CD4-positive, alpha-beta T cell treated with Interleukin-17A for 4 hours (primary cell): ENCODE results near the gene VPS41.
A peak's percentile ranks its signal among the peaks of the same experiment; 100 is the strongest.
"Not testable (repeated sequence)": the region's sequence is repeated elsewhere in the genome, so short reads cannot be mapped to it uniquely, and the experiment has no call there.

Source experiments
- DNase-seq: peaks from one replicate; pipeline ENCODE4 v3.0.0-alpha.2; 2020; ENCODE audit warnings: mixed read lengths

Gene VPS41

DNA sequence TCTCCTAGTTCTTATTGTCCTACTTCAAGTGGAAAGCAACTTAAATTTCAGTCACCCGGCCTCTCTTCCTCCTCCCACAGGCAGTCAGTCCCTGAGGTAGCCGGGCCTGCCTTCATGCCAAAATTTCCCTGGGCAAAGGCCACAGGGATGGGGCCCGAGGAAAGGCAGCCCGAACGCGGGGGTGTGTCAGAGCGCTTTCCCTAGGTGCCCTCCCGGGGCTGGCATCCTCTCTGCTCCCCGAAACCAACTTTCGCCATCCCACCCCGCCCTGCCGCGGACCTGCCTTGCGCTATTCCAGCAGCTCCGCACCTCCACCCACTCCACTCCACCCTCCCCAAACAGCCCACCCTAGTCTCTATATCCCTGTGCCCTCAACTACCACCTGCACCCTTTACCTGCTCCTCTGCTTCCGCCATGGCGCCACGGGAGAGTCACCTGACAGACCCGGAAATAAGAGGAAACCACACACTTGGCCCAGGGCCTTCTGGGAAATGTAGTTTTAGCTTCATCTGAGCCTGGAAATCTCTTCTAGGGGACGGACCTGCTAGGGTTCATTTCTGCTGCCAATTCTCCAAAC, at the start of gene VPS41:
Gene VPS41 (minus strand): TSS at position 433 of the 577 bp plus-strand sequence. CDS start 17 bp downstream, at position 416.
- peak; percentile 79 for DNase-seq

DNA sequence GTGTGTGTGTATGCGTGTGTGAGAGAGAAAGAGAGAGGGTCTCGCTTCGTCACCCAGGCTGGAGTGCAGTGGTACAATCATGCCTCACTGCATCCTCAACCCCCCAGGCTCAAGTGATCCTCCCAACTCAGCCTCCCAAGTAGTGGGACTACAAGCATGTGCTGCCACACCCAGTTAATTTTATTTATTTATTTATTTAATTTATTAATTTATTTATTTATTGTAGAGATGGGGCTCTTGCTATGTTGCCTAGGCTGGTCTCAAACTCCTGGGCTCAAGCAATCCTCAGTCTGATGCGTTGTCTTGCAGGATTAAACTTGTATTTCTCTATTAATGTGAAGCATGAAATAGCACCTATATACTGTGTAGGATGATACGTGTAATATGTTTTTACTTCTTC, 46.9 kb upstream of the VPS41 start:
- DNase-seq = no peak

DNA sequence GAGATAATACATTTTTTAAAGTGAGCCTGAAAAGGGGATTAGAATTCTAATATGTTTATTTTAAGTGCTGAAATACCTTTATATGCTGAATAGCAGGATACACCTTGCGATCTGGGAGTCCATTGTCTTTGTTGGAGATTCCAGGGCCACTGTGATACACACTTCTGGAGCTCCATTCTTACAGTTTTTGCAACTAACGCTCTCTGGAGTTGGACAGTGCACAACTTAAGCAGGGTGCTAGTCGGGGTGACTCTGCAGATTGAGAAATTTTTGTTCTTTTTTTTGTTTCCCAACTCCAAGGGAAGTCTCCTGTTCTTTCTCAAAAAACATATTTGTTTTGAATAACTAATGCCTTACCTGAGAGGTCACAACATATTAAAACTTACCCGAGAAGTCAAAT, 45.0 kb upstream of the VPS41 start:
- no peak for DNase-seq

GRCh38 chr7:38953227-38953626, 44.2 kb upstream of the VPS41 start:
- no peak for DNase-seq

DNA sequence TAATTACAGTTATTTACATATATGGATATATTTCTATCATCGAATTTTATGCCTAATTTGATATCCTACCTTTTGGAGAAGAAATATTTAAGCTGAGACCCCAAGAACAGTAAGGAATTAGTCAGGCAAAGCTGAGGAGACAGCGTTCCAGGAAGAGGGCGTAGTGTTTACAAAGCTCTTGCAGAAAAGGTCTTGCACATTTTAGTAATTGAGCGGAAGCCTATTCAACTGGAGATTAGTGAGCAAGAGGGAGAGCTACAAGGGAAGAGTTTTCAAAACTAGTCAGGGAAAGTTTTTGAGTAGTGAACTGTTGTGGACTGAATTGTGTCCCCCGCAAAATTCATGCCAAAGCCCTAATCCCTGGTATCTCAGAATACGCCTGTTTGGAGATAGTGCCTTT, 42.2 kb upstream of the VPS41 start:
- no peak for DNase-seq

DNA sequence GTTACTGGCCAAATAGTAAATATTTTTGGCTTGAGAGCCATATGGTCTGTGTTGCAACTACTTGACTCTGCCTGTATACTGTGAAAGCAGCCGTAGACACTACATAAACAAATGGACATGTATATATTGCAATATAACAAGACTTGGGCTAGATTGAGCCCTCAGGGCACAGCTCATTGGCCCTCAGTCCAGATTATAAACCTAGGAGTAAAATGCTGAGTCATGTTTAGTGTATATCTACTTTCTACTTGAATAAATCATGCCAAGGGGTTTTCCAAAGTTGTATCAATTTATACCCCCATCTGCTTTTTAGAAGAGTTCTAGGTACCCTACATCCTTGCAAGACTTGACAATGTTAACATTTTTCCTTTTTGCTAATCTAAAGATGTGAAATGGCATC, 41.3 kb upstream of the VPS41 start:
- no peak for DNase-seq

DNA sequence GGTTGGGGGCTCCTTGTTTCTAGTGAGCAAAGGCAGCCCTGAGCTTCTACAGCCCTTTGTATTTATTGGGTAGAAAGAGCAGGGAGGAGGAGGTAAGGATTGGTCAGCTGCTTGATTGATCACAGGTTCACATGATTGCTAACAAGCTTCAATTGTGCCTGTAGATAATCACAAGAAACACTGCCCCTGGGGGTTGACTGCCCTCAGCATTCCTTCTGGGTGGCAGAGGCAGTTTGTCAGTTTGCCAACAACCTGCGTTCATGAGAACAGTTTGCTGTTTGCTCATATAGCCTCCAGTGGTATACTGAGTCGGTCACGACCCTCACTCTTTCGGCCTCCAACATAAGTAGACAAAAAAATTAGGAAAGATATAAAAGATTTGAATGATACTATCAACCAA, 38.5 kb upstream of the VPS41 start:
- DNase-seq = not testable (repeated sequence)

DNA sequence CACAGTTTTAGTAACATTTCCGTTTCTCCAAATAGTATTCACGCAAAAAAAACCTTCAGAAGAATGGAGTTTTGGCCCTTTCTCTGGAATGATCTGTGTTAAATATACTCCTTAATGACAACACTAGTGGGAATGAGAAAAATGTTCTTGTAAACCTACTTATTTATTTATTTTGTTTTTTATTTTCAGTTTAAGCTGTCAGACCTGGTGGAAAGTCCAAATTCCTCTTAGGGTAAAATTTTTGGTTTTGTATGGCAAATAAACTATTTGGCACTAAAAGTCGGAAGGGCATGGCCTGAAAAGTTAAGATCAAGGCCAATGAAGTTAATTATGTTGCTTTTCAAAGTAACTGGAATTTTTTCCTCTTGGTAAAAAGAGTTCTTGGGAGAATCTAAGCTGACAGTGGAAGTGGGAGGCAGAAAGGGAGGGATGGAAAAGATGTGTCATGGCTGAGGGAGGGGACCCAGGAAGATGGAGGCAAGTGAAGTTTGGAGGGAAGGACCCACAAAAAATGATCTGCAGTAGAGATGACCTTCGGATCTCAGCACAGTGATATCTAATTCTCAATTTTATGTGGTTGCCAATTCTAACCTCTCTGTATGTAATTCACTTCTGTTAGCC, 33.5 kb upstream of the VPS41 start:
- DNase-seq = no peak

DNA sequence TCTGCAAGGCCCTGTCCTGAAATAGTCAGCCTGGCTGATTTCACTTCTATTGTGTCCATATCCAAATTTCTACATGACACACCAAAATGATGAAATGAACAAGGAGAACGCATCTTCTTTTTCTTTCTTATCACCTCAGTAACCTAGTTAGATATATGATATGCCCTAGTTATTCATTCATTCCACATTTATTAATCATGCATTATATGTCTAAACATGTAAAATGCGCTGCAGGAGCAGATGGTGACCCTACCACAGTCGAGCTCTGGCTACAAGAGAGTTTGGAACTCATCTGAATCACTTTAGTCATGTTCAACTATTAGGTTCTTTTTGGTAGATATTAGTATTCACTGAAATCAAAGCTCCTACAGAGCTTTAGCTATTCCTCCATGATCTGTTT, 31.8 kb upstream of the VPS41 start:
- DNase-seq = no peak

- DNase-seq = no peak
Observed at GRCh38 chr7:38938589-38938988, 29.6 kb upstream of the VPS41 start.

- DNase-seq = no peak
Observed at GRCh38 chr7:38938001-38938485, 29.1 kb upstream of the VPS41 start.

- no peak for DNase-seq
Observed at GRCh38 chr7:38936641-38937040, 27.6 kb upstream of the VPS41 start.

- no peak for DNase-seq
Observed at GRCh38 chr7:38934536-38934935, 25.5 kb upstream of the VPS41 start.

DNA sequence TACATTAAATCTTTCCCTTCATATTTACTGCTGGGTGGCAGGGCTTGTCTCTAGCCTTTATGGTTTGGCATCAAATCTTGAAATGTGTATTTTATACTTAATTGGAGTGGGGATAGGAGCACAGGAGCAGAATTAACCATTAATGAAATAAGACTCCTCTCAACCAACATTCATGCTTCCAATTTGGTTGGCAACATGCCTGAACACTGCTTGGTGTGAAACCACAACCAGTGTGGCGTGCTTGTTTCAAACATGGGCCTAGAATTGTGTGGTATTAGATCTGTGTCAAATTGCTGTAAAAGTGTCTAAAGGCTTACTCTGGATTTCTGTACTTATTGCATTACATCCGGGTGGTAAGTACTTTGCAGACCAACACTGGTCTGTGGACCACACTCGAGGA, 25.1 kb upstream of the VPS41 start:
- no peak for DNase-seq

GRCh38 chr7:38932509-38933168, 23.6 kb upstream of the VPS41 start:
- peak; percentile 52 for DNase-seq

- no peak for DNase-seq
Observed at GRCh38 chr7:38929460-38930171, 20.6 kb upstream of the VPS41 start.

- DNase-seq = no peak
Observed at GRCh38 chr7:38928506-38928905, 19.5 kb upstream of the VPS41 start.

DNA sequence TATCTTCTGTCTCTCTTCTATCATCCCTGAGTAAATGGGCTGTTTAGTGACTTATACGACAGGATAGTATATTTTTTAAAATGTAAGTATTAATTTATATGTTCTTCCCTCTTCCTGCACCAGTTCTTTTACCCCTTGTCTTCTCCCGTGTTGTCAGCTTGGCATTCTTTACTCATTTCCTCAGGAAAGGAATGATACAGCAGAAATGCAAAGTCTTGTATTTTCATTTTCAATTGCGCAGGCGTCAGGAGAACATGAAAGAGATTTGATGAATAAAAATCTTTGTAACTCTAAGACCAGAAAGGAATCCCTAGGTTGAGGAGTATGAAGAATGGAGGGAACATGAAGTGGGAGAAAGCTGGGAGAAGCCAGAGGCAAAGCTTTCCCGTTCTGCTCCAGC, 18.8 kb upstream of the VPS41 start:
- DNase-seq = no peak

GRCh38 chr7:38920731-38921130, 11.7 kb upstream of the VPS41 start:
- DNase-seq = no peak

GRCh38 chr7:38916396-38916795, 7.4 kb upstream of the VPS41 start:
- no peak for DNase-seq

DNA sequence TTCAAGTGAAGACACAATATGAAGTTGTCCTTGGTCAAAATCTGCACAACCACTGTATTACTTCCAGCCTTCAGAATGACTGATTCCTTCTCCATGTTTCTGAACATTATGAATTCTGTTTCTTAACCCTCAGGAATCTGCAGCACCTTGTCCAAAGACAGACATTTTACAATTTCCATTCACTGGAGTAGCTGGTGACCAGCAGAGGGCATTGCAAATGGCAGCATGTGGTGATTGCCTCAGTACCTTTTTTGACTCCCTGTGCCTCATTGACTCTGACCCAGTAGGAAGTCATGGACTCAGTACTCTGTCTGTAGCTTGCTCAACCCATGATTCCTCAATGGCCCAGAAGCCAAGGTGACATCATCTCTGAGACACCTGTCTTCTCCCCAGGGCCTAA, 879 bp upstream of the VPS41 start:
- DNase-seq = no peak

DNA sequence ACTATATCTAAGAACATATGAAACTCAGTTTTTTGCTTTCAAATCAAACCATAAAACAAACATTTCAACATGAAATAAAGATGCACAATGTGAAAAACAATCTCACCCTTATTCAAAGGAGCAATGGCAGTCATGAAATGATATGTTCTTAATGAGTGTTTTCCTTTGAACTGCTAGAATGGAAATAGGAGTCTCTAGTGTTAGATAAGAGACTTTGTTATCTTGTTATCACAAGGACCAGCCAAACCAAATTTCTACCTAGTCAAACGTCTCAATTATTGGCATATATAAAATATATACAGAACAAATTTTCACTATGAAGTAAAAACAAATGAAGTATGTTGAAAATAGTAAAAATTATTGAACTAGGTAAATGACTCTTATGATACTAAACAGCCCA, 1.2 kb downstream of the VPS41 start:
- no peak for DNase-seq

DNA sequence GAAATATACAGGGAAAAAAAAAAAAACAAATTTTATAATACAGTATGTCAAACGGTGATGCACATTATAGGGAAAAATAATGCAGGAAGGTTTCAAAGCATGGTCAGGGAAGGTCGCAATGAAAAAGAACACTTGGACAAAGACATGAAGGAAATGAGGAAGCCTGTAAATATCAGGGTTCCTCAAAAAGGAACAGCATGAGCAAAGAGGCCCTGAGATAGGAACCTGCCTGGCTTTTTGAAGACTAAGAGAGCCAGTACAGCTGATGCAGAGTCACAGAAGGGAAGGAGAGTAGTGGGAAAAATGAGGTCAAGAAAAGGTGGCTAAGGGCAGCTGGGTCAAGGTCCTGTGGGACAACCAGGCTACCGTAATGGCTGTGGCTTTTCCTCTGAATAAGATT, 1.9 kb downstream of the VPS41 start:
- DNase-seq = no peak
